Aortic smooth muscle cell (primary cell): ENCODE measurements around the gene PDE6H. TPM values are rescaled to one million over a fixed set of nuclear protein-coding genes. Genes with fewer than 3 reads are reported as not detected.

ENCODE experiments used
- total RNA-seq: library from RNA; depleted of rRNA; stranded (reverse); fragments of >200 nt; gene quantifications from 2 replicates; pipeline ENCODE4 v1.2.3, GENCODE V29; 2014

The PDE6H gene
- not detected in 2 replicates for total RNA-seq

GRCh38 chr12:14972816-14973215 lies at the start of gene PDE6H:
PDE6H (plus strand) TSS chr12:14973042; CDS start chr12:14978013, 4,971 bp downstream.

GRCh38 chr12:14938301-14938700 lies 34.5 kb upstream of the PDE6H start, which contains the start of gene ERP27:
ERP27 (minus strand) TSS chr12:14938537; CDS start chr12:14938508, 29 bp downstream.

GRCh38 chr12:14961466-14962152 lies 11.2 kb upstream of the PDE6H start, which contains the start of gene ARHGDIB:
ARHGDIB (minus strand) TSS chr12:14961601; CDS start chr12:14950712, 10,889 bp downstream.

Other genes starting within 250 kb of the PDE6H start
- 10.2 and 16.1 TPM in 2 replicates for gene WBP11, start 169.6 kb upstream of the PDE6H start, total RNA-seq
- gene C12orf60, start 169.4 kb upstream of the PDE6H start, total RNA-seq = 0.79 and 3.9 TPM in 2 replicates
- 0.13 and 0.37 TPM in 2 replicates for gene SMCO3, start 158.9 kb upstream of the PDE6H start, total RNA-seq
- 0.66 and 3.5 TPM in 2 replicates for gene ART4, start 129.5 kb upstream of the PDE6H start, total RNA-seq
- 115 and 281 TPM in 2 replicates for gene MGP, start 87.2 kb upstream of the PDE6H start, total RNA-seq
- gene ERP27, start 34.5 kb upstream of the PDE6H start, total RNA-seq = 0.13 and 0.87 TPM in 2 replicates
- gene ARHGDIB, start 11.4 kb upstream of the PDE6H start, total RNA-seq = 88.5 and 100 TPM in 2 replicates
- gene RERG, start 248.4 kb downstream of the PDE6H start, total RNA-seq = under 0.01 and 0.12 TPM in 2 replicates